Common myeloid progenitor, CD34-positive (primary cell): ENCODE measurements around the gene PRR27.
"Not testable (repeated sequence)": the region's sequence is repeated elsewhere in the genome, so short reads cannot be mapped to it uniquely, and the experiment has no call there.

Experiments
- CTCF ChIA-PET: fragments of 350-600 bp; sonication (Branson Sonifier 250); formaldehyde crosslinking; loops from one replicate; lab custom pipeline; 2021; ENCODE audit warnings: antibody characterized with exemption; lab: Charles Lee
- POLR2A ChIA-PET: fragments of 350-600 bp; sonication (Branson Sonifier 250); formaldehyde crosslinking; loops from one replicate; lab custom pipeline; 2021; ENCODE audit warnings: antibody characterized with exemption; lab: Charles Lee
- DNase-seq, 3 donors: peaks; one replicate each; pipeline versions ENCODE4 v3.0.0 to v3.0.0-alpha.2; 2013
- H3K27ac ChIP-seq, 2 experiments: 1 replicate in 1 of 2; 2 replicates in 1 of 2; pipeline ENCODE4 v1.7.0; 2013; ENCODE audit warnings: inconsistent platforms in 2 of 2, low read length in 2 of 2, mild to moderate bottlenecking in 2 of 2, low read depth in 1 of 2, moderate library complexity in 1 of 2; ENCODE audit not compliant: severe bottlenecking in 2 of 2, insufficient read depth in 1 of 2, poor library complexity in 1 of 2
- H3K27me3 ChIP-seq, 5 experiments: replicated peaks in 2 of 5; 1 replicate in 3 of 5; 2 replicates in 2 of 5; pipeline versions ENCODE4 v1.6.1 to v1.7.0; 2013; ENCODE audit warnings: low read length in 4 of 5, mild to moderate bottlenecking in 2 of 5, moderate library complexity in 2 of 5, inconsistent platforms in 1 of 5; ENCODE audit not compliant: insufficient read depth in 5 of 5, control insufficient read depth in 4 of 5
- H3K36me3 ChIP-seq, 4 experiments: 1 replicate in 2 of 4; 2 replicates in 2 of 4; pipeline versions ENCODE4 v1.6.1 to v1.7.0; 2013; ENCODE audit warnings: low read length in 3 of 4, control low read depth in 1 of 4, mild to moderate bottlenecking in 1 of 4; ENCODE audit not compliant: control insufficient read depth in 4 of 4, insufficient read depth in 4 of 4
- H3K4me1 ChIP-seq, 4 experiments: 1 replicate in 3 of 4; 2 replicates in 1 of 4; pipeline versions ENCODE4 v1.6.1 to v1.7.1; 2013; ENCODE audit warnings: low read length in 3 of 4, mild to moderate bottlenecking in 3 of 4, control low read depth in 1 of 4, inconsistent platforms in 1 of 4, moderate library complexity in 1 of 4; ENCODE audit not compliant: control insufficient read depth in 4 of 4, insufficient read depth in 4 of 4; ENCODE audit errors: control extremely low read depth in 1 of 4
- H3K4me3 ChIP-seq, 7 experiments: 1 replicate in 4 of 7; 2 replicates in 3 of 7; pipeline versions ENCODE4 v1.5.1 to v1.7.0; 2013; ENCODE audit warnings: mild to moderate bottlenecking in 7 of 7, low read length in 6 of 7, moderate library complexity in 6 of 7, inconsistent platforms in 2 of 7, low read depth in 2 of 7, control low read depth in 1 of 7; ENCODE audit not compliant: insufficient read depth in 4 of 7, control insufficient read depth in 1 of 7; ENCODE audit errors: extremely low read depth in 1 of 7
- H3K9me3 ChIP-seq, 5 experiments: 1 replicate in 4 of 5; 2 replicates in 1 of 5; pipeline versions ENCODE4 v1.6.1 to v1.7.1; 2013; ENCODE audit warnings: low read length in 4 of 5, mild to moderate bottlenecking in 2 of 5, inconsistent platforms in 1 of 5, low read depth in 1 of 5, moderate library complexity in 1 of 5; ENCODE audit not compliant: control insufficient read depth in 4 of 5, insufficient read depth in 2 of 5; ENCODE audit errors: control extremely low read depth in 1 of 5
- WGBS: methylation state at CpG from one replicate; pipeline ENCODE4 v1.1.5; 2013; ENCODE audit not compliant: insufficient coverage; 5-methylcytosine and 5-hydroxymethylcytosine counted together

The PRR27 gene

GRCh38 chr4:70195425-70195824 lies 41.4 kb downstream of the PRR27 start, which contains the start of gene ODAM:
Gene ODAM (plus strand): TSS chr4:70195725. CDS start chr4:70196544, 819 bp downstream.
- ChIA-PET POLR2A (no interaction called here), CTCF (no interaction called here)
- Histone ChIP-seq H3K27me3 (no peaks in the 10 kb centered on the region), H3K4me3 (no peak within 1 kb of the TSS), H3K36me3 (no peaks in the 10 kb centered on the region), H3K9me3 (no peaks in the 10 kb centered on the region), H3K4me1 (no peaks in the 10 kb centered on the region), H3K27ac (no peak within 1 kb of the TSS)
- no peak for DNase-seq
- WGBS: 100% methylated on average over 1 of the region's 1 CpG

DNA sequence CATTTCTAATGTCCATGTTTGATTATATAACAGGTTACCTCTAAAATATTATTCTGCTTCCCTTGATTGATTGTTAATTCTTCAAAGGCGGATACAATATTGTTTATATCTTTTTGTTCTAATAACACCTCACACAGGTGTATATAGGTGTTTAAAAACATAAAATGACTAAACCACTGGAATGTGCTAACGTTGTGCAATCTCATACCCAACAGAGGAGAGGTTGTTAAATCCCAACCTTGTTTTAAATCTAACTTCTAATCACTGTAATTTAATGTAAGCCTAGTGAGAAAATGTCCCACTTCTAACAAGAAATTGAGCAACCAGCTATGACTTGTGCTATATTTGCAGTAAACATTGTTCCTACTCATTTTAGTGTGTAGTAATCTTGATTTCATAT lies 42.8 kb downstream of the PRR27 start:
- POLR2A ChIA-PET: no interaction called here
- H3K9me3 ChIP-seq: no peaks in the 10 kb centered on the region
- peaks cover 0 to 2% (median 0%) of the 10 kb centered on the region in 5 experiments for H3K27me3 ChIP-seq
- no CpG with 5 or more reads among the region's 2 CpGs for whole genome bisulfite sequencing
- no peak for DNase-seq
- H3K27ac ChIP-seq: no peak overlapping the region
- CTCF ChIA-PET: no interaction called here
- no peak overlapping the region for H3K4me3 ChIP-seq
- no peaks in the 10 kb centered on the region for H3K36me3 ChIP-seq
- H3K4me1 ChIP-seq: no peaks in the 10 kb centered on the region

DNA sequence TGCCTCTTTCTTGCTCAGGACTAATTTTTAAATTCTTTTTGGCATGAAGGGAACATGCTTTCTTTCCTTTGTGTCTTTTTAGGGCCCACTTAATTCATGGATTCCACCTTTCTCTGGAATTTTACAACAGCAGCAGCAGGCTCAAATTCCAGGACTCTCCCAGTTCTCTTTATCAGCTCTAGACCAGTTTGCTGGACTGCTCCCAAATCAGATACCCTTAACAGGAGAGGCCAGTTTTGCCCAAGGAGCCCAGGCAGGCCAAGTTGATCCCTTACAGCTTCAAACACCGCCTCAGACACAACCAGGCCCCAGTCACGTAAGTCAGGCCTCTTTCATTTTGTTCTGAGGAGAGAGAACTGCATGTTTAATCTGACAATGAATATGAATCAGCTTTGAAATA lies 43.8 kb downstream of the PRR27 start:
- H3K27me3 ChIP-seq: peaks cover 0 to 2% (median 0%) of the 10 kb centered on the region in 5 experiments
- ChIA-PET CTCF (no interaction called here), POLR2A (no interaction called here)
- no peaks in the 10 kb centered on the region for H3K36me3 ChIP-seq
- WGBS: no CpG with 5 or more reads among the region's 2 CpGs
- no peak overlapping the region for H3K4me3 ChIP-seq
- H3K4me1 ChIP-seq: no peaks in the 10 kb centered on the region
- no peak for DNase-seq
- no peak overlapping the region for H3K27ac ChIP-seq
- no peaks in the 10 kb centered on the region for H3K9me3 ChIP-seq

DNA sequence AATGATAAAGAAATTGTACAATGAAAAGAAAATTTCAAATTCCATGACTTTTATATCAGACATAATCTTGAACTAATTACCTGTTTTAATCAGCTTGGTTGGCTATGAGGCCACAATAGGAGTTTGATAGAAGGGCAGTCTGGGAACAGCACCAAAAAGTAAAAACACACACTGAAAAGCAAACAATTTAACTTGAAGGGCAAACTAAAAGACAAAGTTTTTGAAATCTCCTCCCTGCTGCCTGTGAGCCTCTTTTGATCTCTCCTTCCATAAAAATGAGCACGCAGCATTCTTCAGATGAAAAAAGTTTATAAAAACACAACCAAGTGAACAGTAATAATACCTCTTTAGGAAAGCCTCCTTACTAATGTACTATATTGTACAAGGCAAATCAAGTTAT lies 49.6 kb downstream of the PRR27 start:
- CTCF ChIA-PET: interaction anchor here (1.2 kb wide), 1 partner anchor 20 kb away, joined by 3 read pairs; no protein-coding TSS in a partner anchor
- Histone ChIP-seq H3K27me3 (peaks cover 0 to 4% (median 0%) of the 10 kb centered on the region in 5 experiments), H3K4me3 (no peak overlapping the region), H3K9me3 (no peaks in the 10 kb centered on the region), H3K27ac (no peak overlapping the region), H3K4me1 (no peaks in the 10 kb centered on the region), H3K36me3 (no peaks in the 10 kb centered on the region)
- POLR2A ChIA-PET: no interaction called here
- no peak for DNase-seq
- WGBS: no CpG with 5 or more reads among the region's 1 CpG

DNA sequence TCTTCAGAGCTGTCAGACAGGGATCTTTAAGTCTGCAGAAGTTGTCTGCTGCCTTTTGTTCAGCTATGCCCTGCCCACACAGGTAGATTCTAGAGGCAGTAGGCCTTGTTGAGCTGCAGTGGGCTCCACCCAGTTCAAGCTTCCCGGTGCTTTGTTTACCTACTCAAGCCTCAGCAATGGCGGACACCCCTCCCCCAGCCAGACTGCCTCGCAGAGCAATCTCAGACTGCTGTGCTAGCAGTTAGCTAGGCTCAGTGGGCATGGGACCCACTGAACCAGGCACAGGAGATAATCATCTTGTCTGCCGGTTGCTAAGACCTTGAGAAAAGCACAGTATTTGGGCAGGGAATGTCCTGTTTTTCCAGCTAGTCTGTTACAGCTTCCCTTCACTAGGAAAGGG lies 58.7 kb downstream of the PRR27 start:
- 79% methylated on average over 4 of the region's 4 CpGs for WGBS
- POLR2A ChIA-PET, H3K27me3 ChIP-seq, H3K27ac ChIP-seq, H3K9me3 ChIP-seq, DNase-seq, H3K4me3 ChIP-seq, H3K4me1 ChIP-seq, H3K36me3 ChIP-seq, CTCF ChIA-PET: not testable (repeated sequence)
